ENCODE measurements around the gene PIEZO1. TPM values are rescaled to one million over a fixed set of nuclear protein-coding genes. Genes with fewer than 3 reads are reported as not detected.

Gene PIEZO1
- polyA plus RNA-seq, 1 experiment = 47.0 TPM

GRCh38 chr16:88685156-88686061 lies 99.6 kb downstream of the PIEZO1 start:
- TF ChIP-seq CTCF (IDR thresholded peaks at IDR 0.05; ENCODE audit: low read depth, low read length) = peak; percentile 88
- ChIA-PET POLR2A (interaction anchor here (1.0 kb wide), 1 partner anchor 115 kb away, joined by 3 read pairs; no protein-coding TSS in a partner anchor), CTCF (interaction anchor here (0.6 to 1.1 kb wide), 5 partner anchors 11 to 84 kb away, joined by 3 to 4 read pairs (median 3); partner anchors contain the start of gene MVD)
- Histone ChIP-seq H3K27me3 (ENCODE audit: control insufficient read depth, insufficient read depth, low read length) (peaks cover 26% of the 10 kb centered on the region), H3K27ac (ENCODE audit: low read depth, low read length) (no peak overlapping the region), H3K9me3 (ENCODE audit: control insufficient read depth, insufficient read depth, low read length) (no peaks in the 10 kb centered on the region; the same call in 1 of the 2 replicates), H3K4me3 (ENCODE audit: low read depth, low read length) (peak overlapping the region; percentile 53)
- no peak for DNase-seq (ENCODE audit: low read depth, low spot score)

GRCh38 chr16:88684569-88685155 lies 100.4 kb downstream of the PIEZO1 start:
- DNase-seq (ENCODE audit: low read depth, low spot score) = no peak
- H3K27ac ChIP-seq (ENCODE audit: low read depth, low read length) = no peak overlapping the region
- H3K9me3 ChIP-seq (ENCODE audit: control insufficient read depth, insufficient read depth, low read length) = no peaks in the 10 kb centered on the region; the same call in 1 of the 2 replicates
- no peak for TF ChIP-seq CTCF (IDR thresholded peaks at IDR 0.05; ENCODE audit: low read depth, low read length)
- CTCF ChIA-PET = interaction anchor here (1.1 kb wide), 2 partner anchors 10 to 21 kb away, joined by 3 read pairs; partner anchors contain the start of gene MVD
- peaks cover 23% of the 10 kb centered on the region for H3K27me3 ChIP-seq (ENCODE audit: control insufficient read depth, insufficient read depth, low read length)
- no peak overlapping the region for H3K4me3 ChIP-seq (ENCODE audit: low read depth, low read length)
- POLR2A ChIA-PET = interaction anchor here (1.0 kb wide), 1 partner anchor 115 kb away, joined by 3 read pairs; no protein-coding TSS in a partner anchor

DNA sequence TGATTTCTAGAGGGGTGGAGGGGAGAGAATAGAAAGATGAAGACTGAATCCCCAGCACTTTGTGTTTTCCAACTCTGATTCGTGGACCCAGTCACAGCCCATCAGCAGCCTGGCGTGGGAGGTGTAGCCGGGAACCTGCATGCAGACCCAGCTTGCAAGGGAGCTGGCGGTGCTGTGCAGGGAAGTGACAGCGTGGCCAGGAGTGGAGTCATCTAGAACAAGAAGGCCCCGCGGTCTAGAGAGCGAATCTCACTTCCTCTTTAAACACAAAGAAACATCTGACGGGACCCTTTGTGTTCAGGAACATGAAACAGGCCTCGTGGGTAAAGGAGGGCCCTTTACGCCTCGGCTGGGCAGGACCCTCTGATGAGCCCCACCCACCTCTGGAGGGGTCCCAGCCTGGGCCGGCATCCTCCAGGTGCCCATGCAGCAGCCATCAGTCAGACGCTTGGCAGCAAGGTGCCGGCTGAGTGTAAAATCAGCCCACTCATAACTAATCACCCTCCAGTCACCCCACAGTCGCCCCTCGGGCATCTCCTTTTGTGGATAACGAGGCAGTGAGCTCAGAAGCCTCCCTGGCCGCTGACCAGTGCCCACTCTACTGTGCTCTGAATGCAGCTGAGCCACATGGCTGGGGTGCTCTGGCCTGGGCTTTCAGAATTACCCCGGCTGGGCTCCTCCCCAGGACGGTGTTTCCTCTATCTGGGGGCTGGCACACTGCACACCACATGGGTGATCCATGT lies 103.1 kb downstream of the PIEZO1 start:
- no peak for DNase-seq (ENCODE audit: low read depth, low spot score)
- TF ChIP-seq CTCF (IDR thresholded peaks at IDR 0.05; ENCODE audit: low read depth, low read length) = no peak
- ChIA-PET POLR2A (interaction anchor here (0.8 kb wide), 1 partner anchor 19 kb away, joined by 3 read pairs; the partner anchor contains the start of gene MVD), CTCF (no interaction called here)
- Histone ChIP-seq H3K9me3 (ENCODE audit: control insufficient read depth, insufficient read depth, low read length) (no peaks in the 10 kb centered on the region; the same call in 1 of the 2 replicates), H3K4me3 (ENCODE audit: low read depth, low read length) (no peak overlapping the region), H3K27ac (ENCODE audit: low read depth, low read length) (no peak overlapping the region), H3K27me3 (ENCODE audit: control insufficient read depth, insufficient read depth, low read length) (peaks cover 8% of the 10 kb centered on the region)

DNA sequence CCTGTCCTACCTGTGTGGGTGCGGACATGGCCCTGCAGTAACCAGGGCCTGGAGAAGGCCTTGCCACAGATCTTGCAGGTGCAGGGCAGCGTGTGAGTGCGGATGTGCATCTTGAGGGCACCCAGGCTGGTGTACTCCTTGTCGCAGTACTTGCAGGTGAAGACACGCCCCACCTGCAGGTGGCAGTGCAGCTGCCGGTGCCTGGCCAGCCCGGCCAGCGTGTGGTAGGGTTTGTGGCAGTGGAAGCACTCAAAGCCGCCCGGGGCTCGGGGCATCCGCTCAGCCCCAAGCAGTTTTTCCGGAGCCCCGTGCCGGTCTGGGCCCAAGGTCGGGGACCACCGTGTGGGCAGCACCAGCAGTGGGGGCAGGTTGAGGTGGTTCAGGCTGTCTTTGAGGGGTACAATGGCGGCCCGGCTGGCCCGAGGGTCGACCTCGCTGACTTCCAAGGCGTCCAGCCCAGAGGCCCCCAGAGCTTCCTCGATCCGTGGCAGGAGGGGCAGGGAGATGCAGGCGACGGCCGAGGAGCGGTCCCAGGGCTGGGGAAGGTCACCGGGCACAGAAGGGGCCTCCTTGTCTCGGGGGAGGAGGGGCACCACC lies 103.8 kb downstream of the PIEZO1 start:
- peaks cover 8% of the 10 kb centered on the region for H3K27me3 ChIP-seq (ENCODE audit: control insufficient read depth, insufficient read depth, low read length)
- peak; percentile 11; the same call in 1 of the 2 replicates for TF ChIP-seq CTCF (IDR thresholded peaks at IDR 0.05; ENCODE audit: low read depth, low read length)
- H3K9me3 ChIP-seq (ENCODE audit: control insufficient read depth, insufficient read depth, low read length) = no peaks in the 10 kb centered on the region; the same call in 1 of the 2 replicates
- DNase-seq (ENCODE audit: low read depth, low spot score) = no peak
- no peak overlapping the region for H3K27ac ChIP-seq (ENCODE audit: low read depth, low read length)
- CTCF ChIA-PET = no interaction called here
- POLR2A ChIA-PET = interaction anchor here (0.8 kb wide), 1 partner anchor 18 kb away, joined by 3 read pairs; the partner anchor contains the start of gene MVD
- no peak overlapping the region for H3K4me3 ChIP-seq (ENCODE audit: low read depth, low read length)
